Measurements from ENCODE around the gene AASDH. TPM values are rescaled to one million over a fixed set of nuclear protein-coding genes. Genes with fewer than 3 reads are reported as not detected.

AASDH gene
- total RNA-seq, 1 donor from 2014 or later, result 10.7 TPM

Other genes starting within 250 kb of the AASDH start
- gene PPAT, start 48.1 kb upstream of the AASDH start, total RNA-seq, result 14.5 and 14.8 TPM in 2 replicates
- gene PAICS, start 48.8 kb upstream of the AASDH start, total RNA-seq, result 40.1 and 46.3 TPM in 2 replicates
- 52.3 and 68.5 TPM in 2 replicates for gene SRP72, start 80.1 kb upstream of the AASDH start, total RNA-seq
- not detected in 2 replicates for gene ARL9, start 118.3 kb upstream of the AASDH start, total RNA-seq